Measurements from ENCODE around the gene FRMD6. TPM values are rescaled to one million over a fixed set of nuclear protein-coding genes. Genes with fewer than 3 reads are reported as not detected.

The FRMD6 gene
- total and polyA plus RNA-seq, 2 experiments from 2014 or later: 5.4 to 18.7 TPM

GRCh38 chr14:51613416-51613815 lies 38.3 kb upstream of the FRMD6 start:
- no peaks in the 10 kb centered on the region for H3K36me3 ChIP-seq (ENCODE audit: insufficient read depth)
- no peaks in the 10 kb centered on the region; the same call in 1 of the 2 replicates for H4K20me1 ChIP-seq (replicated peaks; ENCODE audit: insufficient read depth)
- peaks cover 12% of the 10 kb centered on the region for H3K4me1 Mint-ChIP-seq

More at GRCh38 chr14:51613416-51613815, 38.3 kb upstream of the FRMD6 start:
- H3K9me3 Mint-ChIP-seq: no peaks in the 10 kb centered on the region
- no peaks in the 10 kb centered on the region for H3K27me3 ChIP-seq (ENCODE audit: insufficient read depth)
- no peaks in the 10 kb centered on the region for H3F3A ChIP-seq (replicated peaks; ENCODE audit: low read depth)
- ATAC-seq (no peak), DNase-seq (ENCODE audit: low spot score) (no peak)
- H3K4me1 ChIP-seq (ENCODE audit: insufficient read depth): no peaks in the 10 kb centered on the region
- H3K4me3 ChIP-seq: no peak overlapping the region
- H3K4me2 ChIP-seq: no peak overlapping the region
- no peak overlapping the region for H3K27ac Mint-ChIP-seq
- H3K79me2 ChIP-seq (replicated peaks; ENCODE audit: insufficient read depth): no peaks in the 10 kb centered on the region
- H3K27me3 Mint-ChIP-seq (ENCODE audit: insufficient read depth, low read depth, poor library complexity): no peaks in the 10 kb centered on the region
- no peak overlapping the region for H3K4me3 Mint-ChIP-seq
- no peak overlapping the region for H3K27ac ChIP-seq (ENCODE audit: low read depth)
- no peak for TF ChIP-seq ZNF114 (CRISPR knock-in tag; IDR thresholded peaks at IDR 0.05)
- TF ChIP-seq STAT1 (IDR thresholded peaks at IDR 0.05; ENCODE audit: unreplicated experiment): no peak
- no peak for TF ChIP-seq POLR2AphosphoS5 (IDR thresholded peaks at IDR 0.05; ENCODE audit: low read depth)
- no peak for TF ChIP-seq NANOG (IDR thresholded peaks at IDR 0.05; ENCODE audit: borderline replicate concordance)
- no peak for TF ChIP-seq EZH2 (IDR thresholded peaks at IDR 0.05; ENCODE audit: low read depth, unreplicated experiment)
- no peak for TF ChIP-seq ETS1 (IDR thresholded peaks at IDR 0.05)
- TF ChIP-seq CTCF (conservative IDR thresholded peaks at IDR 0.05; ENCODE audit: low read depth in 2 of 2): no peak
- no peak for TF ChIP-seq JUNB (IDR thresholded peaks at IDR 0.05; ENCODE audit: unreplicated experiment)
- TF ChIP-seq ZNF331 (CRISPR knock-in tag; IDR thresholded peaks at IDR 0.05; ENCODE audit: low read depth): no peak
- TF ChIP-seq REST (IDR thresholded peaks at IDR 0.05; ENCODE audit: unreplicated experiment): no peak
- no peak for TF ChIP-seq ZNF462 (CRISPR knock-in tag; IDR thresholded peaks at IDR 0.05)
- TF ChIP-seq CREB1 (CRISPR knock-in tag; IDR thresholded peaks at IDR 0.05; ENCODE audit: low read depth): no peak
- no peak for TF ChIP-seq EZH2phosphoT487 (IDR thresholded peaks at IDR 0.05; ENCODE audit: unreplicated experiment)
- H3K9me2 ChIP-seq (ENCODE audit: insufficient read depth): no peaks in the 10 kb centered on the region
- H2AFZ ChIP-seq: no peak overlapping the region
- no peaks in the 10 kb centered on the region for H3K36me3 Mint-ChIP-seq (ENCODE audit: low read depth)
